Activated naive CD4-positive, alpha-beta T cell treated with anti-CD3 and anti-CD28 coated beads, Interleukin-2, amount 50 U/mL, for 16 hours (primary cell): ENCODE results near the gene MRRF.
"Not testable (repeated sequence)": the region's sequence is repeated elsewhere in the genome, so short reads cannot be mapped to it uniquely, and the experiment has no call there.

ENCODE experiments used
- DNase-seq: peaks from one replicate; pipeline ENCODE4 v3.0.0-alpha.2; 2020

MRRF gene

DNA sequence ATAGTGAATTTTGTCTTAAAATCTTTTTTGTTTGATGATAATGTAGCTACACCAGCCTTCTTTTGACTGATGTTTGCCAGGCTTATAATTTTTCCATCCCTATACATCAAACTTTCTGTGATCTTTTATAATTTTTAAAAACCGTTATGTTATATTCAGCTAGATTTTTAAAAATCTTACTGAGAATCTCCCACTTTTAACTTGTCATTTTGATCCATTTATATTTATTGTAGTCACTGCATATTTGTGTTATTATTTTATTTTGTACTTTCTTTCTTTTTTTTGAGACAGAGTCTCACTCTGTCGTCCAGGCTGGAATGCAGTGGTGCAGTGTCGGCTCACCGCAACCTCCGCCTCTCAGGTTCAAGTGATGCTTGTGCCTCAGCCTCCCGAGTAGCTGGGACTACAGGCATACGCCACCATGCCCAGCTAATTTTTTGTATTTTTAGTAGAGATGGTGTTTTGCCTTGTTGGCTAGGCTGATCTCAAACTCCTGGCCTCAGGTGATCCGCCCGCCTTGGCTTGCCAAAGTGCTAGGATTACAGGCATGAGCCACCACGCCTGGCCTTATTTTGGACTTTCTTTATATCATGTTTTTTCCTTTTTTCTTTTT, 12.7 kb downstream of the MRRF start:
- DNase-seq, result no peak

DNA sequence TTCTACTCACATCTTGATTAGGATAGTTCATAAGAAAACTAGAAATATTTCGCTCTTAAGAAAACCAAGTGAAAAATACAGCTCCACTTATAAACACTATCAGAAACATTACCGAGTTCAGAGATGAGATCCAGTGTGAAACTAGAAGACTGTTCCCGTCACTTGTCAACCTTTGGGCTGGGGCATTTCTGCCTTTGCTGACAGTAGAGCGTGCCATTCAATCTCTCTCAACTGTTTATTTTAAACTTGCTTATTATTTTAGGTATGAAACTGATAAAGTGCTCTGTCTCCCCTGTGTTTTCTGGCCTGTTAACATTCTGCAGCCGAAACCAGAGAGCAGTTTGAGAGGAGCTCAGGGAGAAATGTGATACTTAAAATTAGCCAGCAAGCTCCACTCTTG, 16.7 kb downstream of the MRRF start:
- no peak for DNase-seq

DNA sequence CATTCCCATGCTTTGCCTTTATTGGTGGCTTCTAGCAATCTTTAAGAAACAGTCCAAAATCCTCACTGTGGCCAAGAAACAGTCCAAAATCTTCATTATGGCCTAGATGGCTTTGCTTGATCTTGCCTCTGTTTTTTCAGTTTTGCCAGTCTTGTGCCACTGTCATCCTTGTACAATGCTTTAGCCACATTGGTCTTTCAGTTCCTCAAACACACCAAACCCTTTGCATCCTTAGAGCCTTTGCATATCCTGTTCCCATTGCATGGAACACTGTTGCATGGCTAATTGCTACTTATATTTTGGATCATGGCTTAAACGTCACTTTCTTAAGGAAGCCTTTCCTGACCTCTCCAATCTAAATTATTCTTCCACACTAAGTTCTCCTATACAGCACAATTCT, 22.1 kb downstream of the MRRF start:
- no peak for DNase-seq

DNA sequence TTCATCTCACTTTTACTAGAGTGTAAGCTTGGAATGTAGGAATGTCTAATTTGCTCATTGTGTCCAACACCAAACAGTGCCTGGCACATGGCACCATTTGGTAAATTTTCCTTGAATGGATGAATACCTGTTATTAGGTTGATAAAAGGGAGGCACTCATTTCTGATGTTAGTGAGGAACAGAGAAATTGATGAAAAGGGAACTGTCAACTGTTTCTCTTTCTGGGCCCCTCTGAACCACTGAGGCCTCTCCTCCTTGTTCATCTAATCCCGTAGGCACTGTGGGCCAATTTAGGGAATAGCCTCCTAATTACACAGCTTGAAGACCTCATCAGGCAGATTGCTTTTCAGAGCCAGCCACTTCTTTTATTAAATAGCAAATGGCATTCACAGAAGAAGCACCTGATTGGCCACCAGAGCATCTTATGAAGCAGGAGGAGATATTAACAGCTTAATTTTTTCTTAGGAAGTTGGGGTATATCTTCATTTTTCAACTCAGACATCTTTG, 22.6 kb downstream of the MRRF start:
- no peak for DNase-seq

DNA sequence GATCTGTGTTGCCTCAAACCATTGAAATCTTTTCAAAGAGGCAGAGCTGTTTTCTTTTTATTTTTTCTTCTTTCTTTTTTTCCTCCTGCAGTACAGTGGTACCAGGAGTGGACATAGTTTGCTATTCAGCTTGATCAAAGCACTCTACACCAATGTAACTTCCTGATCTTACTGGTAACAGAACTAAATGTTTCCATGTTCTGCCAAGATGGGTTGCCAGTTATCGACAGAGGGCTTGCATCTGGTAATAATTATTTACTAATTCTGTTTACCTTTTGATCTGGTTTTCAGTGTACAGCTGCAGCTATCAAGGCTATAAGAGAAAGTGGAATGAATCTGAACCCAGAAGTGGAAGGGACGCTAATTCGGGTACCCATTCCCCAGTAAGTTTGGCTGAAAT, 26.8 kb downstream of the MRRF start:
- no peak for DNase-seq

DNA sequence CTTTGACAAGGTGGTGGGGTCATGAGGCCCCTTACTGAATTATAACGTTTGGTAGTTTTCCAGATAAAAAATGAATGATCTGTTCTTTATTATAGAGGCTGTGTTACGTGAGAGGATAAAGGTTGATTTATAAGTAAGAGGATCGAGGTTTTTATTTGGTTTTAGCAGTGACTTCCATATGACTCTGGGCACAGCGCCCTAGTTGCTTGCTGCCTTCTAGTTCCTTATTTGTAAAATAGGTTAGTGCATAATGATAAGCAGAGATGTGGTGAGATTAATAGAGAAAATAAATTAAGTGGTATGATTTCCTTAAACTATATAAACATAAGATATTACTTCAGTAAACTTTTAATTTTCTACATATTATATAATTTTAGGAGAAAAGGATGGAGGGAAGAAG, 29.8 kb downstream of the MRRF start:
- no peak for DNase-seq

DNA sequence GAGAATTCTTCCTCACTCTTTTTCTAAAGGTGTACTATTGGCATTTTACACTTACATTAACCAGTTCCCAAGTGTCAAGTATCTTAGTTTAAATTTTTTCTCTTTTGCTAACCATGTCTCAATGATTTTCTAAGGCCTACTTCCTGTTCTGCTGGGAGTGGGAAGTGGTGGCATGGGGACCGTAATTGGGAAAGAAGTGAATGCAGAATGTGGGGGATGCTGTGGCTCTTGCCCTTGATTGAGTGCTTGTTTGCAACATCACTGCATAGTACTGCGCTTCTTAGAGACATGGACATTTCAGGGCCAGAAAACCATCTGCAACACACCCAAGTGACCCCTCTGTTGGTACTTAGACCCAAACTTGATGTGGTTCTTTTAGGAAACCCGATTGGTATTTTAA, 32.8 kb downstream of the MRRF start:
- DNase-seq, result no peak

DNA sequence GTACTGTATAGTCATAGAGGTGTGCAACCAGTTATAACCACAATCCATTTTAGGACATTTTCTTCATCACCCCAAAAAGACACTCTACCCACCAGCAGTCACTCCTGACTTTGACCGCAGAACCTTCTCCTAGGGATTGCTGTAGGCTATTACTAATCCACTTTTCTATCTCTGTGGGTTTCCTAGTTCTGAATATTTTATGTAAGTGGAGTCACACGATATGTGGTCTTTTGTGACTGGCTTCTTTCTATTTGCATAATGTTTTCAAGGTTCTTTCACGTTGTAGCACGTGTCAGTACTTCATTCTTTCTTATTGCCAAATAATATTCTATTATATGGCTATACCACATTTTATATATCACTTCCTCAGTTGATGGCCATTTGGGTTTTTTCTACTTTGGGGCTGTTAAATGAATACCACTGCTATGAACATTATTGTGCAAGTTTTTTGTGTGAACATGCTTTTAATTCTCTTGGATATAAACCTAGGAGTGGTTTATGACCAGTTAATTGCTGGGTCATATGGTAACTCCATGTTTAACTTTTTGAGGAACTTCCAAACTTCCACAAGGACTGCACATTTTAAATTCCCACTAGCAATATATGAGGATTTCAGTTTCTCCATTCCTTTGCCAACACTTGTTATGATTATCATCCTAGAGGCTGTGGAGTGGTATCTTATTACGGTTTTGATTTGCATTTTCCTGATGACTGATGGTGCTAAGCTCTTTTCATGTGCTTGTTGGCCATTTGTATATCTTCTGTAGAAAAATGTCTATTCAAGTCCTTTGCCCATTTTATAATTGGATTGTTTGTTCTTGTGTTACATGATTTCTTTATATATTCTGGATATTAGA, 37.8 kb downstream of the MRRF start:
- no peak for DNase-seq

DNA sequence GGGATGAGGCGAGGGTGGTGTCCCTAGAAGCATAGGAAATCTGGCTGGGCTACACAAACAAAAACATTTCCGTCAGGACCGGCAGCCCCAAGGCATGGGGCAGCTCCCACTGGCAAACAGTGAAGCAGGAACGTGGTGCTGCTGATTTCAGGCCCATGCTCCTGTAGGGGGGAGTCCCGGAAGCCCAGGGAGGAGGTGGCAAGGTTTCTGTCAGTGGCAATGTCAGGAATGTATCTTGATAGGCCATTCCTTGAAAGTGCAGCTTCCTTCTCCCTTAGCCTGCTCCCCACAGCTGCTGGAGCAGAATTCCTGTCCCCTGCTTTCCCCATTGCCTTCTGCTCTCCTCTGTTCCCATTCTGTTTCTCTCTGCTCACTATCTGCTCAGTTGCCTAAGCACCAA, 42.4 kb downstream of the MRRF start:
- DNase-seq, result no peak

DNA sequence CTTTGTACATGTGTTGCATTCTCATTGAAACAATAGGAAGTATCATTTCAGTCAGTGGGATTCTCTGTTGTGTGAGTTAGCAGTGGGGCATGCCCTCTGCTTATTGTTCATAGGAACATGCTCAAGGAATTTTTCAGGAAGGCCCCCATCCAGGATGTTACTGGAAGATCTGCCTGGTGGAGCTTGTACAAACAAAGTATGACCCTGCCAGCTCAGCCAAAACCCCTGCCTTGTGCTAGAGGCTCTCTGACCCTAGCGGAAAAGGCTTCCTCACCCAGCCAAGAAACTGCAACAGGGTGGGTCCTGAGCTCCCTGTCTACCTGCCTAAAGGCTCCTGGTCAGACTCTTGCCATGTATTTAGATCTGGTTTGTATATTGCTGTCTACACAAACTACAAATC, 43.2 kb downstream of the MRRF start:
- no peak for DNase-seq

DNA sequence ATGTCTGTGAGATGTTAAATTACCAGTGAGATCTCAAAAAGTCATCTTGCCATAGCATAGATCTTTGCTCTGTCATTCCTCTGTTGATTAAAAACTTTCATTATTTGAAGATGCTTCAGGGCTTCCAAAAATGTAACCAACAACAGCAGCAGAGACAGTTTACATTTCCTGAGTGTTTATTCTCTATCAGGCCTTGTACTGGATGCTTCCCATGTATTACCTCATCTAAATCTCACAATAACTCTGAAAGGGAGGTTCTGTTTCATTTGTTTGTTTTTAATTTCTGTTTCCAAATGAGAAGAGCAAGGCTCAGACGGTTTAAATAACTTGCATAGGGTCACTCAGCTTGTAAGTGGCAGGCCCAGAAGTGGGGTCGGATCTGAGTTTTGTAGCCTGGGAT, 45.2 kb downstream of the MRRF start:
- no peak for DNase-seq

DNA sequence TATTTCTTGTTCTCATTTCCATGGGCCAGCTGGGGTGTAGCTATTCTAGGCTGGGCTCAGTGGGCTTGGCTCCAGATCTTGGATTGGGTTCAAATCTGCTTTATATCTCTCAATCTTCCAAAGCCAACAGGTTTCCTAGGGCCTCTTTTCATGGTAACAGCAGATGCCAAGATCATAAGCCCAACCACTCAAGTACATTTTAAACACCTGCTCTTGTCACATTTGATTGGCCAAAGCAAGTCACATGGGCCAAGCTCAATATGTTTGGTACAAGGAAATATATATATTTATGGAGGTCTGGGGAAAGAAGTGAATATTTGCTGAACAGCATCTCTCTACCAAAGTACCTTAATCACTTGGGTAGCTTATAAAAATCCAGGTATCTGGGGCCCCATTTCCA, 49.5 kb downstream of the MRRF start:
- no peak for DNase-seq

DNA sequence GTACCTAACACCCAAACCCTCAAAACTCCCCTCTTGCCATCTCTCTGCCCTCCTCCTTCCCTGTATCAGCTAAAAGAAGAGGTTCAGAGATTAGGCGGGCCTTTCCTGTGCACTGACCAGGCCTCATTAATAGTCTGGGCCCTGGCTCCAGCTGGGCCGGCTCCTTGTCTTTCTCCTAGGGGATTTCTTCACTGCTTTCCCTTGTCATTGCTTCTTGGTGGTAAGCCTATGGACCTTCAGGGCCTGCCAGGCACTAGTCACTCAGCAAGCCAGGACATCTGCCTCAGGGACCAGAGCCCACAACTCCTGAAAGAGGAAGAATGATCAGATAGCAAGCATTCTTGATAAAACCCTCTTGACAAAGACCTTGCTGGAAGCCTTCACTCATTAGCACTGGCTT, 50.9 kb downstream of the MRRF start:
- DNase-seq, result no peak

DNA sequence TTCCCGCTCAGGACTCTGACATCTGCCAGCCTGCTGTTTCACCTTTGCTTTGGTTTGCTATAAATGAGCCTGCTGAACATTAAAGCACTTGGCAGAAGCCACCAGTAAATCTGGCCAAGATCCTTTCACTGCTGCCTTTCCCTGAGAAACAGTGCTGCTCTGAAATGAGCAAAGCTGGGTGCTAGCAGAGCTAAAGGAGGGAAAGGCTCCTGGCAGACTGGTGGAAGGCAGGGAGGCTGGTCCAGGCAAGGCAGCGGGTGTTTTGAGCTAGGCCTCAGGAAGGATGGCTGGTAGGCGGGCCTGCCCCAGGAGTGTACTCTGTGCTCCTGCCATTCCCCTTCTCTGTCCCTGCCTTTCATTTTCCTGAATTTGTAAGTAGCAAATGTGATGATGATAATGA, 53.6 kb downstream of the MRRF start:
- DNase-seq, result no peak

DNA sequence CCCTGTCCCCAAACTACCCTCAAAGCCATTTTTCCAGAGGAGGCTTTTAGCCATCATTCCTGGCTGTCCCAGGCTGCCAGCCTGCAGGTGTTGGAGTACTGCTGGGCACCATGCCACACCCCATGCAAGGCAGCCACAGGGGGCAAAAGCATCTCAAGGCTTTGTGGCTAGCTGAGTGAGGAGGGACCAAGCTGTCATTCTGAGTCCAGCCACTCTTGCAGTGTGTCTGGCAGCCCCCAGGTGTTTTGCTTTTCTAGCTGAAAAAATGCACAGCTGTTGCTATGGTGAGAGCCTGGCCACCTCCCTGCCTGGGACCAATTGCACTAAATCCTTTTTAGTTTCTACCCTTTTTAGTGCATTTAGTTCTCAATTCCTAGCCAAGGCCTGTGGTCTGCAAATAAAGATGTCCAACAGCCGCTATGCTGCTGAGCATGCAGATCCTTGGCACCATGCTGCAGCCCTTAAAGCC, 55.8 kb downstream of the MRRF start:
- no peak for DNase-seq

DNA sequence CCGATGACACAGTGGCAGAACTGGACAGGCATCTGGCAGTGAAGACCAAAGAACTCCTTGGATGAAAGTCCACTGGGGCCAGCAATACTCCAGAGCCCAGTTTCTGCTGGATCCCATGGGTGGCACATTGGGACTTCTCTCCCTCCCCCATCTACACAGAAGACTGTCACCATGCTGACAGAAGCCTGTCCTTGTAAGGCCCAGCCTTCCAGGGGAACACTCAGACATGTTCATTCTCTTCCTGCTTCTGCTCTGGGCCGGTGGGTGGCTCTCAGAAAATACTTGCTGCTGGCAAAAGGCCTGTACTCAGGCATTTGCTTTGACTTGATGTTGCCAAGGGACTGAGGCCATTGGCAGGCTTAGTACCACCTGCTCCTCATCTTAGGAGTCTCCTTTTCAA, 57.9 kb downstream of the MRRF start:
- DNase-seq, result no peak

DNA sequence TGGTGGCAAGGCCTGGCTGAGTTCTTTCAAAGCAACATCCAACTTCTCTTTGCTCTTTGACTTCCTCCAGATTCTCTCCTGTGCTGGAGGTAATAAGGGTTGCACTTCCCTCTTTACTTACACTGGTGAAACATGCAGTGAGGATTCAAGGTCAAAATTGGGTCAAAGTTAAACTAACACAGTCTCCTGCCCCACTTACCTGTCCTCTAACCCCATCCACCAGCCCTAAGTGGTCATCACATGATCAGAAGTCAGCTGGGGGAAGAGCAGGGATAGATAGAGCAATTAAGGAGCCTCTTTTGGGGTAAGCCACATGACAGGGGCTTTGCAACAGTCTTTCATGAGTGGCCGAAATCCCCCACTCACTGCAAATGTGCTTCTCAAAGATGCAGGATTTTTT, 60.0 kb downstream of the MRRF start:
- DNase-seq, result not testable (repeated sequence)

DNA sequence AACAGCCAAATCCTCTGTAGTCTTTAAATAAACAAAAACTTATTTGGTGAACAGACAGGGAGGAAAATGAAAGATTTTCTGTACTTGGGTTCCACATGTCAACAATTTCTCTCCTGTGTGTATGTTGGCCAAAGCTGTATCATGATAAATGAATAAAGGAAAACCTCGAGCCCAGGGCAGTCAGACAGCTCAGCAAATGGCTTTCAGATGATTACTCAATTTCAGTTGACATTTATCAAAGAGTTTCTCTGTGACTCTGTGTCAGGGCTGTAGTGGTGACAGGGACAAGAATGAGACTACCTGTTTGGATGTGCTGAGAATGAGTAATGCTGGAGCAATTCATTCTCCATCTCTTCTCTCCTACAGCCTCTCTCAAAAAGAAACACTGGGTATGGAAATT, 60.4 kb downstream of the MRRF start:
- DNase-seq, result no peak

DNA sequence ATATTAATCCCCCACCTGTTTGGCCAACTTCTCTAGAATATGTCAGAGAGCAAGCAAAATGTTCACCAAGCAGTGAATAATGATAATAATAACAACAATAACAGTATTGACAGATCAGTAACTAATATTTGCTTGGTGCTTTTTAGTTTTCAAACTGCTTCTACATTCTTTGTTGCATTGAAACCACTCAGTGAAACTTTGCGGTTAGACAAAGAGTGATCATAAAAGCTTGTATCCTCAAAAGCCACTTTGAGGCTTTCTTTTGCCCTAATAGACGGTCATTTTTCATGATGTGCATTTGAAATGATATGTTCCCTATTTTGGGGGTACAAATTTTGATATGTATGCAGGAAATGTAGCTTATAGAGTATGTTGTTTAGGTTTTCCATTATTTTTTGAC, 62.5 kb downstream of the MRRF start:
- DNase-seq, result no peak

DNA sequence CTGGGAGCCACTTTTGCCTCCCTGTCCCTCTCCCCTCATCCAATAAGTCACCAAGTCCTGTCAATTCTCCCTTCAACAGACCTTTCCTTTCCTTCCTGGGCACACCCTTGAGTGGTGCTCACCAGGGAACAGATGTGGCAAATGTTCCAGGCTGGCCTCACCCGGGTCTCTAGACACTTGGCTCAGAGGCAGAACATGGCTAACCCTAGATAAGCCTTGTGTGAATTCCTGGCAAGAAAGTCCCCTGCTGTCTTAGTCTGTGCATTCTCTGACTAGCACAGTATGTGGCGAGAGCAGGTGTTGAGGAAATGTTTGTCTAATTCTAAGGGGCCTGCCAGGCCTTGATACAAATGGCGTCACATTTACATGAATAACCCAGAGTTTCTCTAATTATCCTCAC, 64.9 kb downstream of the MRRF start:
- no peak for DNase-seq

DNA sequence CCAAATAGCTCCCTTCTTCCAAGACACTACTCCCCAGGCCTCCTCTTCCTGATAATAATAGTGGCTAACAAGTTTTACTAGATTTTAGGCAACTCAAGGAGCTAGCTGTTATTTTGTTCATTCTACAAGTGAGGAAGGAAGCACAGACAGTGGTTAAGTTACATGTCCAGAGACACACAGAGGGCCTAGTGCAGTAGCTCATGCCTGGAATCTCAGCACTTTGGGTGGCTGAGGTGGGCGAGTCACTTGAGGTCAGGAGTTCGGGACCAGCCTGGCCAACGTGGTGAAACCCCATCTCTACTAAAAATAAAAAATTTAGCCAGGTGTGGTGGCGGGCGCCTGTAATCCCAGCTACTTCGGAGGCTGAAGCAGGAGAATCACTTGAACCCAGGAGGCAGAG, 65.8 kb downstream of the MRRF start:
- not testable (repeated sequence) for DNase-seq

DNA sequence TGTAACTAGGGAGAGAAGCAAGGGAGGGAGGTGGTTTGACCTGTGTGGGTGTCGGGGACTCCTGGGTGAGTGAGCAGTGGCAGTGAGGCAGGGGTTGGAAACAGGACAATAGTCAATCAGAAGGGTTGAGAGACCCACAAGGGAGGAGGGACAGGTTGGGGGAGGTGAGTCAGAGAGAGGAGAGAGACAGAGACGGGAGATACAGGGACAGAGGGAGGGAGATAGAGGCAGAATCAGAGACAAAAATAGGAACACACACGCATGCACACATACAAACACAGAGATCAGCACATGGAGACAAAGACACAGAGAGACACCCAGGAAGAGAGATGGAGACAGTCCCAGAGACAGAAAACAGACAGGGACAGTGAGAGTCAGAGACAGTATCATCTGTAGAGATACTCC, 66.8 kb downstream of the MRRF start:
- DNase-seq, result no peak

DNA sequence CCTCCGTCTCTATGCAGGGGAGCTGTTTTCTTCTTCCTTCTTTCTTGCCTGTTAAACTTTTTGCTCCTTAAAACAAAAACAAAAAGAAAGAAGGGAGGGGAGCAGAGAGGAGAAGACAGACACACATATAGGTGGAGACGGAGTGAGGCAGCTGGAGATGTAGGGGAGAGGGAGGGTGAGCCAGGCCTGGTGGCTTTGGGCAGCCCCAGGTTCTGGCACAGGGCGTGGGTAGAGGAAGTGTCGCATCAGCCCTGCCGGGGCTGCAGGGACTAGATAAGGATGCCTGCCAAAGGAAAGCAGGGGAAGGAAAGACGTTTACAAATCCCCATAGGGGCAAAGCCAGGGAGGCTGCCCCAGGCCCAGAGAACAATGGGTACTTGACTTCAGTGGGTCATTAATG, 67.4 kb downstream of the MRRF start:
- no peak for DNase-seq

DNA sequence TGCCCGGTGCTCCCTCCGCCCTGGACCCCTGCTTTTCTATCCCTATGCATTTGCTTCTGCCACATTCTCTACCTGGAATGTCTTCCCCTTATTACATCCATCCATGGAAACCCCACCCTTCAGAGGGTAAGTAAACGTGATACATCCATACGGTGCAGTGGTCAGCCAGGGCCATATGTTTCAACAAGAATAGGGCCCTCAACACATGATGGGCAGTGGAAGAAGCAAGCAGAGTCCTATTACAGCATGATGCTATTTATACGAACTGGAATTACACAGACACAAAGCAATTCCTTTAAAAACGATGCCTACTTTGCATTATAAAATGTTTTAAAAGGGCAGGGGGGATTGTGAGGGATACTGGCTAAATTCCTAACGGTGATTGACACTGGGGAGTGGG, 68.0 kb downstream of the MRRF start:
- no peak for DNase-seq
